ENCODE data around the gene SLC22A31.
"Not testable (repeated sequence)": the region's sequence is repeated elsewhere in the genome, so short reads cannot be mapped to it uniquely, and the experiment has no call there.

The SLC22A31 gene

DNA sequence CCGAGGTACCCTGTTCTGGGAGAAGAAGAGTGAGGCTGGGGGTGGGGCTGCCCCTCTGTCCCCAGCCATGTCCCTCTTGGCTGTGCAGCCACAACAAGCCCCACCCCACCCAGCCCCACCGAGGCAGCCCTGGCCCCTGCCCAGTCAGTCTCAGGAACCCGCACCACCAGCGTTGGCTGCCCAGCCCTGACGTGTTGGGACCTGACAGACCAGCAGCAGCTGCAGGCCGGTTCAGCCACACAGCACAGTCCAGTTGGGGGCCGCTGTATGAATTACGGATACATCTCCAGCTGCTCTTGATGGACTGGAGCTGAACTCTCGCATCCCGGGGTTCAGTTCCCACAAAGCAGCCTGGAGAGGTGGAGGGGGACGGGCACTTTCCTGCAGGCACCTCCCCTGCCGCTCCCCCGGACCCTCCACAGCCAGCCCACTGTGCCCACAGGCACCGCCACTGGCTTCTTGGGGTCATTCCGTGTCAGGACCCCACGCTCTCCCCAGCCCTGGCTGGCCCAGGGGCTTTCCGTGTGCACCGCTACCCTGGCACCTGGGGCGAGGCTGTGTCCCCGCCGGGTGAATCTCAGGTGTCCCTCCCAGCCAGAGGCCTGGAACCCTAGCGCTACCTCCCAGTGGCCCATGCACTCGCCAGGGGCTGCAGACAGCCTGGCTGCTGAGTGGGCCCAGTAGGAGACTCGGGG lies 21.7 kb downstream of the SLC22A31 start:
- DNase-seq (ENCODE audit: low read depth, low spot score), result no peak

- no peak for DNase-seq (ENCODE audit: low read depth, low spot score)
Measured at GRCh38 chr16:89177501-89177900, 22.8 kb downstream of the SLC22A31 start.

DNA sequence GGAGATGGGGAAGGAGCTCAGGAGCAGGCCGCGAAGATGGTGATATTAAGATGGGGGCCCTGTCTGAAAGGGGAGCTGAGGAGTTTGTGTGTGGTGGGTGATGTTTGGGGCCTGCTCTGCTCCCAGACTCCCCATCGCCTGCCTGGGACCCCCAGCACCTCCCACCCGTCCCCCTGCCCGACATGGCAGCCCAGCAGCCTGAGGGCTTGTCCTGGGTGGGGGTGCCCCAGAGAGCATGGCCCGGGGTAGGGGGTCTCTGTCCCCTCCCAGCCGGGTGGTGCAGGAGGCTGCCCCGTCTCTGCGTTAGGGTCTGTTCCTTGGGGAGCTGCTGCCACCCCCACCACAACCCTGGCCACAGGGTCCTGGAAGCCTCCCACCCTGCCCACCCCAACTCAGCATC lies 23.6 kb downstream of the SLC22A31 start:
- DNase-seq (ENCODE audit: low read depth, low spot score), result no peak

DNA sequence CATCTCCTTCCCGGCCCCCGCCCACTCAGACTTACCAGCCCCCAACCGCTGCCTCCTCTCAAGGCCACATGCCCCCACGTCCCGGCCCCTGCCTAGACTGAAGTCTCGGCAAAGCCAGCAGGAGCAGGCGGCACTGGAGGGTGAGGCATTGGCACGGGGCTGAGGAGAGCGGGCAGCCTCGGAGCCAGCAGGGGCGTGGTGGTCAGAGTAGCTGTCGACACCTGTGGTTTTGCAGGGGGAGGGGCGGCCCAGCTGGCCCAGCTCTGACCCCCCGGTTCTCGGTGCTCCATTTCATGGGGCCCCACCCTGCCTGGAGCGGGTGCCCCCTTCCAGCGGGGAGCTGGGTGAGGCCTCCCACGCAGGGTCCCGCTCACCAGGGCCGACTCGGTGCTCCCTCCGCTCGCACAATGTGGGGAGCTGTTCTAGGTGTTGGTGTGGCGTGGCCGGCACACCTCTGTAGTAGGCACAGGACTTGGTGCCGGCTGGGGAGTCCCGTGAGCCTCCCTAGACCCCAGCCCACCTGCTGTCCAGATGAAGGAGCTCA lies 24.1 kb downstream of the SLC22A31 start:
- no peak for DNase-seq (ENCODE audit: low read depth, low spot score)

DNA sequence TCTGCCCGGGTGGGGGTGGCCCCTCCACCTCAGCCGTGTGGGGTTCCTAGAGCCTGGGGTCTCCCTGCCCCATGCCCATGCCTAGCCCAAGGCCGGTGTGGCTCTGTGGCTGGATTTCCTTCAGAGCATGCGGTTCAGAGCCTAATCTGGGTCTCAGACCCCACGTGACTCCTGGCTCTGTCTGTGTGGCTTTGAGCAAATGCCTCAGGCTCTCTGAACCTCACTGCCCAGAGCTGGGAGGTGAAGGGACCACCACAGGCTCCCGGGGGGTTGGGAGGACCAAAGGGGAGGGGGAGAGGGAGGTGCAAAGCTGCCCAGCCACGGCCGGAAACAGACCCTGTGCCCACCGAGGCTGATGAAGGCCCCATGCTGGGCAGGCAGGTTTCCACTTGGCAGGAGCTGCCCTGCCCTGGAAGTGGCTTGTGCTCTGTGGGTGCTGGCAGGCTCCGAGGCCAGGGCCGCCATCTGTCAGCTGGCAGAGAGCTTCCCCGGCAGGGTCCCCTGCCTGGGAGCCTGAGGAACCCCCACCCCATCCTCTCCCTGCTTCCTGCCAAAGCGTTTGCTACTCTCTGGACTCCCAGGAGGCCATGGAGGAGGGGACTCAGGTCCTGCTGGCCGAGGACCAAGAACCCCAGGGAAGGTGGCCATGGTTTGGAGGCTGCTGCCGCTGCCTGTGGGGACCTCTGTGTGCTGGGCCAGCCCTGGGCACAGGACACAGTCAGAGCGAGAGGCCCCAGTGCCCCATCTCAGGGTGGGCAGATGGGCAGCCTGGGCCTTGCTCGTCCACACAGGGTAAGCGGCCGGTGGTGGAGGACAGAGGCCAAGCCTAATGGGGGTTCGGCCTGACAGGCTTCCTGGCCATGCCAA lies 24.8 kb downstream of the SLC22A31 start:
- DNase-seq (ENCODE audit: low read depth, low spot score), result no peak

GRCh38 chr16:89174877-89175276 lies 25.5 kb downstream of the SLC22A31 start:
- DNase-seq (ENCODE audit: low read depth, low spot score), result no peak

- no peak for DNase-seq (ENCODE audit: low read depth, low spot score)
Measured at GRCh38 chr16:89174055-89174827, 26.1 kb downstream of the SLC22A31 start.

DNA sequence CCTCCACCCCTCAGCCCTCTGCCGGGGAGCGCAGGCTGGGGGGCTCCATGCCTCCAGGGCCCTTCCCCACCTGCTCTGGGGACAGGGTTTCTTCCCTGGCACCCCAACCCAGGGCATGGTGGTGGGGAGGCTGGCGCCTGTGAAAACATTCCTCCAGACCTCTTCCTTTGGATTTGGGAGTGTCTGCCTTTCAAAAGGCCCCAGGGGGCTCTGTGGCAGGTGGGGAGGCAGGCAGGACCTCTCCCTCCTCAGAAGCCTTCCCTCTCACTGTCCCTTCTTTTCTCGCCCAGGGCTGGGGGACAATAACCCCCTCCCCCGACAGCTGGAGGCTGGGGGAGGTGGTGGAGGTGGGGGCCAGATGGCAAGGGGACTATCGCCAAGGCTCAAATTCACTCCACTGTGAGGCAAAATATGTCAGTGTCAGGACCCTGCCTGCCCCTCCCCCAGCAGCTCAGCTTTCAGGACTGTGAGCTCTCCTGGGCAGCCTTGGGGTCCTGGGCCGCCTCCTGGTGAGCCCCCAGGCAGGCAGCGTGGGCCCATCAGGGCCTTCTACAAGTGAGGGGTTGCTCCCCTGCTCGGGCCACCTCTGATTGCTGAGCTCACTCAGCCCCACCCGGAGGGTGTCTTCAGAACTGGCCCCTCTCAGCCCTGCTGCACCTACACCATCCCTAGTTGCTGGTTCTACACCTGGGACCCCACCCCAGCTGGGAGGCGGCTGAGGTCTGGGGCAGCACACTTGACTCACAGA lies 27.0 kb downstream of the SLC22A31 start:
- no peak for DNase-seq (ENCODE audit: low read depth, low spot score)

DNA sequence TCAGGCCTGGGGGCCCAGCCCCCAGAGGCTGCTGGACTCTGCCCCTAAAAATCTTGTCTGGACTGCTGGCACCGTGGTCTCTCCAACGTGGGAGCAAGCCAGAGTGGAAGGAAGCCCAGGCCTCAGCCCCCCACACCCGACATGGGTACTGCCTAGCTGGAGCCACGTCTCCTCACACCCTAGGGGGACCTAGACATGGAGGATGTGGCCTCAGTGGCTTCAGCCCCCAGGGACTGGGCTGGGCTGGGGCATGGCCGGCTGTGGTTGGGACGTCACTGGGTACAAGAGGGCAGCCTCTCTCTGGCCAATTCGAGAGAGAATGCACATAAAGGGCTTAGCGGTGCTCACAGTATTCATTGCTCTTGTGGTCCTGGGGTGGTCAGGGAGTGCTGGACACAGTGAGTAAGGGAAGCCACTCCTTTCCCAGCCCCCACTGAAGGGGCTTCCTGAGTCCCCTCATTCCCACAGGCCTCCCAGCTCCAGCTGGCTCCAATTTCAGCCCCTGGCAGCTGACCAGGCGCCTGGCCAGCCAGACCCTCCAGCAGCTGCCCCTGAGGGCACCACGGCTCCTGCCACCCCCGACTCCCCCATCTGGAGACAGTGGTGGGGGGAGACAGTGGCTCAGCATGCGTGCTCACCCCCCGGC lies 27.7 kb downstream of the SLC22A31 start:
- DNase-seq (ENCODE audit: low read depth, low spot score), result no peak

DNA sequence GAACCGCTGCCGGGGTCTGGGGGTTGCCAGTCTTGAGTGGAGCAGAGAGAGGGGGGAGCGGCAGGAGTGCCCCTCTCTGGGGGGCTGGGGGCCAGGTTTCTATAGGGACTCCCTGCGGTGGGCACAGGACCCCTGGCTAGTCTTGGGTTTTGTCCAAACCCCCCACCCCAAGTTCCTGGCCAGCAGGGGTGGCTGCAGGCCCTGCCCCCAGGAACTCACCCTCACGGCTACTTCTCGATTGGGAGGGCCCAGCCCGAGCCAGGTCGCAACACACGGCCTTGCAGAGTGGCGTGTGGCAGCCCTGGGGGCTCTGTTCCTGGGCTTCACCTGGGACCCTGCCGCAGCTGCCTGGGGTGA lies 28.2 kb downstream of the SLC22A31 start:
- DNase-seq (ENCODE audit: low read depth, low spot score), result no peak

GRCh38 chr16:89171216-89172170 lies 28.8 kb downstream of the SLC22A31 start, which contains the start of gene CDH15:
TSS of gene CDH15 (plus strand) at chr16:89171748. CDS start at chr16:89171832, 84 bp downstream.
- DNase-seq (ENCODE audit: low read depth, low spot score), result peak; percentile 95

GRCh38 chr16:89170346-89171215 lies 29.8 kb downstream of the SLC22A31 start:
- no peak for DNase-seq (ENCODE audit: low read depth, low spot score)

DNA sequence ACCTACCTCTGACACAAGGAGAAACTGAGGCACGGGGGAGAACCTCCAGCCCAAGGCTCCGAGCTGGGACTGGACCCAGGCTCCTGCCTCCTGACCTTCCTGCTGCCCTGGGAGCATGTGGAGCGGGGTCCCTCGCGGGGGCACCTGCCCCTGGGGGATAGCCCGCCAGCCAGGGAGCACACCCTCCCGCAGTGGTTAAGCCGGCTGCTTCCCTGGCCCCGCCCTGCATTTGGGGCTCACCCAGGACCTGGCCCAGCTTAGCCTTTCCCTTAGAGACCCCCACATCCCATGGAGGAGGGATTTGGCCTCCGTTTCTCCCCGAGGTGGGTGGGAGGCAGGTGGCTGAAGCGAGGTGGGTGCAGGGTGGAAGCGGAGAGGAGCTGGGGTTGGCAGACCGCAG lies 30.6 kb downstream of the SLC22A31 start:
- no peak for DNase-seq (ENCODE audit: low read depth, low spot score)

- no peak for DNase-seq (ENCODE audit: low read depth, low spot score)
Measured at GRCh38 chr16:89168381-89169189, 31.8 kb downstream of the SLC22A31 start.

DNA sequence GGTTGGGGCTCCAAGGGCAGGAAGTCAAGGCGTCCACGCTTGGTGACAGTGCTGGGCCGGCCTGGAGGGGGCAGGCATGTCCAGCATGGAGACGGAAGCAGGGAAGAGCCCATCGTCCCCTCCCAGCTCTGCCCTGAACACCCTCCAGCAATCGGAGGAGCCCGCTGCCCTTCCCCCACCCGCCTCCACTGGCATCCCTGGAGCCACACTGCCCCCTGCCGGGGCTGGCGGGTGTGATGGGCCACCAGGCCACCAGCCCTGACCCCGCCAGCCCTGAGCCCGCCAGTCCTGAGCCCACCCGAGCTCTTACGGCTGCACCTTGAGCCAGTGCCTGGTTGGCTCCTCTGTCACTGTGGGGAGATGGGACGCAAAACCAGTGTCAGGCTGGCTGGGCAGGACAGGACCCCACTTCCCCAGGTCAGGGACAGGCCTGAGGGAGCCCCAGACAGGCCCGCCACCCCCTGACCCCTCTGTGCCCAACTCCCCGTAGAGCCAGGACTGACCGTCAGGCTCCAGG lies 32.9 kb downstream of the SLC22A31 start:
- DNase-seq (ENCODE audit: low read depth, low spot score), result peak; percentile 87

GRCh38 chr16:89166696-89167424 lies 33.5 kb downstream of the SLC22A31 start:
- no peak for DNase-seq (ENCODE audit: low read depth, low spot score)

- DNase-seq (ENCODE audit: low read depth, low spot score), result not testable (repeated sequence)
Measured at GRCh38 chr16:89165681-89165979, 34.7 kb downstream of the SLC22A31 start.

Data from astrocyte of the hippocampus (primary cell).